HG03457 (cell line): ENCODE measurements around the gene ZNF362.

Experiments used
- ATAC-seq: cut with Tn5 transposase; IDR thresholded peaks from one replicate; pipeline ENCODE4 v1.9.1; 2021; ENCODE audit warnings: moderate number of reproducible peaks; ENCODE audit not compliant: unreplicated experiment

The ZNF362 gene

GRCh38 chr1:33323663-33324477 lies 67.6 kb downstream of the ZNF362 start:
- no peak for ATAC-seq

GRCh38 chr1:33324677-33325575 lies 68.6 kb downstream of the ZNF362 start:
- ATAC-seq = no peak

GRCh38 chr1:33326785-33327184 lies 70.5 kb downstream of the ZNF362 start:
- no peak for ATAC-seq

GRCh38 chr1:33327587-33328325 lies 71.5 kb downstream of the ZNF362 start:
- no peak for ATAC-seq

GRCh38 chr1:33328817-33329216 lies 72.5 kb downstream of the ZNF362 start:
- ATAC-seq = no peak

- ATAC-seq = no peak
Measured at GRCh38 chr1:33329600-33330305, 73.5 kb downstream of the ZNF362 start.

- ATAC-seq = no peak
Measured at GRCh38 chr1:33330361-33330890, 74.1 kb downstream of the ZNF362 start.

- ATAC-seq = no peak
Measured at GRCh38 chr1:33330906-33331305, 74.6 kb downstream of the ZNF362 start.

- no peak for ATAC-seq
Measured at GRCh38 chr1:33331444-33332356, 75.4 kb downstream of the ZNF362 start.

GRCh38 chr1:33332357-33332789 lies 76.1 kb downstream of the ZNF362 start:
- ATAC-seq = no peak

- no peak for ATAC-seq
Measured at GRCh38 chr1:33332881-33333280, 76.6 kb downstream of the ZNF362 start.

- ATAC-seq = no peak
Measured at GRCh38 chr1:33334081-33334552, 77.8 kb downstream of the ZNF362 start.

- no peak for ATAC-seq
Measured at GRCh38 chr1:33335020-33335419, 78.7 kb downstream of the ZNF362 start.

GRCh38 chr1:33336580-33336979 lies 80.3 kb downstream of the ZNF362 start:
- no peak for ATAC-seq

- no peak for ATAC-seq
Measured at GRCh38 chr1:33337441-33337840, 81.1 kb downstream of the ZNF362 start.

GRCh38 chr1:33338048-33338439 lies 81.8 kb downstream of the ZNF362 start:
- no peak for ATAC-seq

- ATAC-seq = no peak
Measured at GRCh38 chr1:33338440-33339211, 82.3 kb downstream of the ZNF362 start.

GRCh38 chr1:33339413-33339812 lies 83.1 kb downstream of the ZNF362 start:
- ATAC-seq = no peak
